Endodermal cell (in vitro differentiated cells): ENCODE results near the gene CTNNA1. TPM values are rescaled to one million over a fixed set of nuclear protein-coding genes. Genes with fewer than 3 reads are reported as not detected.

ENCODE experiments used
- DNase-seq: peaks from one replicate; pipeline ENCODE4 v3.0.0-alpha.2; 2017
- H3K27ac ChIP-seq: 2 replicates; pipeline ENCODE4 v1.5.1; 2013; ENCODE audit warnings: mild to moderate bottlenecking, low read depth, low read length, moderate library complexity
- H3K27me3 ChIP-seq: 2 replicates; pipeline ENCODE4 v1.6.1; 2013; ENCODE audit warnings: mild to moderate bottlenecking, low read length, moderate library complexity; ENCODE audit not compliant: insufficient read depth, control insufficient read depth, poor library complexity, severe bottlenecking
- H3K36me3 ChIP-seq: 2 replicates; pipeline ENCODE4 v1.7.0; 2013; ENCODE audit warnings: mild to moderate bottlenecking, low read length, moderate library complexity; ENCODE audit not compliant: control insufficient read depth, insufficient read depth
- H3K4me1 ChIP-seq: one replicate; pipeline ENCODE4 v1.7.0; 2013; ENCODE audit warnings: low read length; ENCODE audit not compliant: control insufficient read depth, insufficient read depth
- H3K4me3 ChIP-seq: 2 replicates; pipeline ENCODE4 v1.5.1; 2013; ENCODE audit warnings: mild to moderate bottlenecking, low read length, moderate library complexity
- H3K9ac ChIP-seq: 2 replicates; pipeline ENCODE4 v1.6.1; 2013; ENCODE audit warnings: mild to moderate bottlenecking, low read length, moderate library complexity; ENCODE audit not compliant: poor library complexity, severe bottlenecking; ENCODE audit errors: extremely low read depth
- H3K9me3 ChIP-seq: 2 replicates; pipeline ENCODE4 v1.6.1; 2013; ENCODE audit warnings: mild to moderate bottlenecking, low read length, moderate library complexity; ENCODE audit not compliant: control insufficient read depth
- H3K27ac Mint-ChIP-seq: 2 replicates; pipeline ENCODE4 v1.8.0; 2020; ENCODE audit warnings: mixed read lengths
- H3K27me3 Mint-ChIP-seq: 2 replicates; pipeline ENCODE4 v1.8.0; 2021; ENCODE audit warnings: mild to moderate bottlenecking, mixed read lengths; ENCODE audit not compliant: insufficient read depth
- H3K36me3 Mint-ChIP-seq: 2 replicates; pipeline ENCODE4 v1.8.0; 2020; ENCODE audit warnings: low read depth, mixed read lengths
- H3K4me1 Mint-ChIP-seq: 2 replicates; pipeline ENCODE4 v1.8.0; 2020; ENCODE audit warnings: mixed read lengths
- H3K4me3 Mint-ChIP-seq: 2 replicates; pipeline ENCODE4 v1.8.0; 2020; ENCODE audit warnings: mild to moderate bottlenecking, moderate library complexity, mixed read lengths
- H3K9me3 Mint-ChIP-seq: 2 replicates; pipeline ENCODE4 v1.8.0; 2020; ENCODE audit warnings: mild to moderate bottlenecking, mixed read lengths
- WGBS, 2 experiments: methylation state at CpG; one replicate each; pipeline versions ENCODE4 v1.1.5 to v1.1.7; 2013; ENCODE audit warnings: missing lambda C conversion rate in 2 of 2, mixed read lengths in 1 of 2; ENCODE audit not compliant: insufficient coverage in 1 of 2, insufficient read length in 1 of 2; 5-methylcytosine and 5-hydroxymethylcytosine counted together
- total RNA-seq, 2 donors: library from RNA; stranded (reverse); fragmentation: NEBNext Ultra II Directional in 1 of 2; extraction: Animal tissue kit (Norgen Biotek cat#: 25700) in 1 of 2; gene quantifications; 2 replicates in 1 of 2; 3 replicates in 1 of 2; pipeline ENCODE4 v1.2.1, GENCODE V29; 2021
- TF ChIP-seq, protein P1 (sequence below): fragments of 200-600 bp; sonication (generic); conservative IDR thresholded peaks from 2 replicates; pipeline ENCODE4 v1.5.0; 2021; ENCODE audit warnings: antibody characterized with exemption, mild to moderate bottlenecking

Gene CTNNA1
- total RNA-seq, 2 donors from 2014 or later, result 298 to 305 TPM

GRCh38 chr5:138844125-138844461, 90.9 kb downstream of the CTNNA1 start:
- Mint-ChIP-seq H3K4me3 (no peak overlapping the region), H3K27ac (no peak overlapping the region), H3K4me1 (peaks cover 36% of the 10 kb centered on the region), H3K36me3 (peaks cover 6% of the 10 kb centered on the region), H3K27me3 (no peaks in the 10 kb centered on the region), H3K9me3 (no peaks in the 10 kb centered on the region)
- H3K27ac ChIP-seq, result no peak overlapping the region
- H3K36me3 ChIP-seq, result peaks cover 11% of the 10 kb centered on the region
- no peak overlapping the region for H3K9ac ChIP-seq
- no peak for DNase-seq
- no peaks in the 10 kb centered on the region for H3K9me3 ChIP-seq
- WGBS, 2 experiments, result 94 to 95% methylated on average over 3 to 4 of the region's 4 CpGs
- TF ChIP-seq, protein P1, sequence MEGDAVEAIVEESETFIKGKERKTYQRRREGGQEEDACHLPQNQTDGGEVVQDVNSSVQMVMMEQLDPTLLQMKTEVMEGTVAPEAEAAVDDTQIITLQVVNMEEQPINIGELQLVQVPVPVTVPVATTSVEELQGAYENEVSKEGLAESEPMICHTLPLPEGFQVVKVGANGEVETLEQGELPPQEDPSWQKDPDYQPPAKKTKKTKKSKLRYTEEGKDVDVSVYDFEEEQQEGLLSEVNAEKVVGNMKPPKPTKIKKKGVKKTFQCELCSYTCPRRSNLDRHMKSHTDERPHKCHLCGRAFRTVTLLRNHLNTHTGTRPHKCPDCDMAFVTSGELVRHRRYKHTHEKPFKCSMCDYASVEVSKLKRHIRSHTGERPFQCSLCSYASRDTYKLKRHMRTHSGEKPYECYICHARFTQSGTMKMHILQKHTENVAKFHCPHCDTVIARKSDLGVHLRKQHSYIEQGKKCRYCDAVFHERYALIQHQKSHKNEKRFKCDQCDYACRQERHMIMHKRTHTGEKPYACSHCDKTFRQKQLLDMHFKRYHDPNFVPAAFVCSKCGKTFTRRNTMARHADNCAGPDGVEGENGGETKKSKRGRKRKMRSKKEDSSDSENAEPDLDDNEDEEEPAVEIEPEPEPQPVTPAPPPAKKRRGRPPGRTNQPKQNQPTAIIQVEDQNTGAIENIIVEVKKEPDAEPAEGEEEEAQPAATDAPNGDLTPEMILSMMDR, result no peak
- no peaks in the 10 kb centered on the region for H3K27me3 ChIP-seq
- H3K4me1 ChIP-seq, result no peaks in the 10 kb centered on the region
- no peak overlapping the region for H3K4me3 ChIP-seq

DNA sequence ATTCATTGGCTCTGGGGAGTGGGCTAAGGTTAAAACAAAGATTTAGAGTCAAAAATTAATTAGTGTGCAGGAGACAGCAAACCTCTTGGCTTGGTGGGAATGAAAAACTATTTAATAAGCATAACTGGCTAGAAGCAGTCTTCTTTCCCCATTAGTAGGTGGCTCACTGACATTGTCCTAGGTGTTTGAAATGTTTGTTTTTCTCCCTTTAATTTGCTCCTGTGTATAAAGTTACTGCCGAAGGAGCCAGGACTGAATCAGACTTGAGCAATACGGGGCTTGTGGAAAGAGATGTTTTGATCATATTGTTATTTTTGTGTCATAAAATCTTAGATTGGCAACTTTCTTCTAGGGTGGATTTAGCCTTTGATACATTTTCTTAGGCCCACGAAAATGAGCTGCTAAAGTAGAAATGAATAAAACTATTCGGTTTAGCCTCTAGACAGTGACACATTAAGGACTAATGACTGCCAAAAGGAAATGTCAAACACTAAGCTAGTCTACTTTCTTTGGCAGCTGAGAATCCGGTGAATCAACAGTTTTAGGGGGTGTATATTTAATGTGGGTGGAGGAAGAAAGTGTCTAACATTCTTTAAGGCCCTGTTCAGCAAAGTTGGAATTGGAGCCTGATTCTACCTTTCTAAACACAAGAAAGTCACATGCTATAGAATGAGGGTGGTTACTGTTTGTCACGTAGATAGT, 91.7 kb downstream of the CTNNA1 start:
- Histone ChIP-seq H3K4me1 (no peaks in the 10 kb centered on the region), H3K9me3 (no peaks in the 10 kb centered on the region), H3K27me3 (no peaks in the 10 kb centered on the region), H3K4me3 (no peak overlapping the region), H3K9ac (no peak overlapping the region), H3K36me3 (peaks cover 11% of the 10 kb centered on the region), H3K27ac (no peak overlapping the region)
- Mint-ChIP-seq H3K4me1 (peaks cover 40% of the 10 kb centered on the region), H3K36me3 (peaks cover 6% of the 10 kb centered on the region), H3K27me3 (no peaks in the 10 kb centered on the region), H3K27ac (peak overlapping the region; percentile 67), H3K9me3 (no peaks in the 10 kb centered on the region), H3K4me3 (no peak overlapping the region)
- WGBS, 2 experiments, result 93 to 98% methylated on average over 5 to 6 of the region's 6 CpGs
- no peak for DNase-seq
- TF ChIP-seq, protein P1, result no peak

DNA sequence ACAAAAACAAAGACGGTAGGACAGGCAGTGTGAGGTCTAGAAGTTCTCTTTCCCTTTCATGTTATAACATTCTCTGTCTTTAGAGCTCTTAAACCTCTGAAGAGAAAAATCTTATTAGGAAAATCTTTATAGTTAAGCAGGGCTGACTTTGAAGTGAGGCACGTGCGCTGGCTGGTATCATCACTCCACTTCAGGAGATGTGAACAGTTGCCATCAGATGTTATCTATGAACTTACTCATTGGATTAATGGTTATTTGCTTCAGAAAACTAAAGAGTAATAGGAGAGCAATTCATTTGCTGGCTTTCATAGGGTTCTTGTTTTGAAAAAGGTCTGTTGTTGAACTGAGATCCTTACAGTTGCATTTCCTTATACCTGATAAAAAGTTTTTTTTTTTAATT, 96.2 kb downstream of the CTNNA1 start:
- no peak overlapping the region for H3K9ac ChIP-seq
- no peak for DNase-seq
- no peaks in the 10 kb centered on the region for H3K9me3 ChIP-seq
- no peak overlapping the region for H3K4me3 ChIP-seq
- no peak overlapping the region for H3K27ac ChIP-seq
- TF ChIP-seq, protein P1, result no peak
- H3K9me3 Mint-ChIP-seq, result no peaks in the 10 kb centered on the region
- peaks cover 53% of the 10 kb centered on the region for H3K4me1 Mint-ChIP-seq
- H3K27me3 Mint-ChIP-seq, result no peaks in the 10 kb centered on the region
- 77 to 81% methylated on average over 3 of the region's 3 CpGs for WGBS, 2 experiments
- peaks cover 2% of the 10 kb centered on the region for H3K36me3 ChIP-seq
- H3K4me3 Mint-ChIP-seq, result no peak overlapping the region
- H3K27ac Mint-ChIP-seq, result no peak overlapping the region
- no peaks in the 10 kb centered on the region for H3K27me3 ChIP-seq
- H3K4me1 ChIP-seq, result no peaks in the 10 kb centered on the region
- peaks cover 14% of the 10 kb centered on the region for H3K36me3 Mint-ChIP-seq
